Stimulated activated CD8-positive, alpha-beta memory T cell treated with anti-CD3 and anti-CD28 coated beads, Interleukin-15, amount 100 ng/mL, for 48 hours (primary cell): Measurements from ENCODE around the gene WDFY4.

Experiments used
- DNase-seq, 2 donors: peaks; one replicate each; pipeline ENCODE4 v3.0.0-alpha.2; 2020; ENCODE audit warnings: low read depth in 2 of 2

WDFY4 gene

DNA sequence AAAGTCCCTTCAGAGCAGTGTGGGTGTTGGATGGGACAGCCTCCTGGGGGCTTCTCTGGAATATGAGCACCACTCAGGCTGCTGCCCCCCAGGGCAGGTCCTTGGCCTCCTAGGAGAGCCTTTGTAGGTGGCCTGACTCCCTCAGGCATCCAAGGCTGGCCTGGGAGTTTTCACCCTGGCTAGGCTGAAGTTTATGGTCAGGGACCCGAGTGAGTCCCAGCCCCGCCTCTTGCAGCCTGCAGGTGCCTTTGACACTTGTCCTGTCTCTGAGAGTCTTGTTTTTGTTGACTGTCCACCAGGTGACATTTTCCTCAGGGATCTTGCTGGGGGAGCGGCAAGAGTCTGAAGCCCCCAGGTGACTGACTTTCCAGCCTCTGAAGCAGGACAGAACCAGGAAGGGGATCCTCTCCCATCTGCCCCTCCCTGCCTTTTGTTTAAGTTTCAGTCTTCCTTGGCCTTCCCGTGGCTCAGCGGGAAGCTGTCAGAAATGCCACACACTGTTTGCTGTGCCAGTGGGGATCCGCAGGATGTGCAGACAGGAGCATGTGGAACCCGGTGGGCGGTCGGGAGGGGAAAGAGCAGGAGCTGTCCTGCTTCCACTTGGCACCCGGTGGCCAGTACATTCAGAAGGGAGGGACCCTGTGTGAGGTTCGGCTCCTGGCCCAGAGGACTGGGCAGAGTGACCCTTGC is 195.5 kb downstream of the WDFY4 start:
- DNase-seq: no peak

- DNase-seq: no peak
These were observed 197.3 kb downstream of the WDFY4 start for GRCh38 chr10:48881937-48882336.

GRCh38 chr10:48882881-48883280 is 198.2 kb downstream of the WDFY4 start:
- DNase-seq: no peak

- no peak for DNase-seq
These were observed 199.0 kb downstream of the WDFY4 start for GRCh38 chr10:48883701-48884100.

DNA sequence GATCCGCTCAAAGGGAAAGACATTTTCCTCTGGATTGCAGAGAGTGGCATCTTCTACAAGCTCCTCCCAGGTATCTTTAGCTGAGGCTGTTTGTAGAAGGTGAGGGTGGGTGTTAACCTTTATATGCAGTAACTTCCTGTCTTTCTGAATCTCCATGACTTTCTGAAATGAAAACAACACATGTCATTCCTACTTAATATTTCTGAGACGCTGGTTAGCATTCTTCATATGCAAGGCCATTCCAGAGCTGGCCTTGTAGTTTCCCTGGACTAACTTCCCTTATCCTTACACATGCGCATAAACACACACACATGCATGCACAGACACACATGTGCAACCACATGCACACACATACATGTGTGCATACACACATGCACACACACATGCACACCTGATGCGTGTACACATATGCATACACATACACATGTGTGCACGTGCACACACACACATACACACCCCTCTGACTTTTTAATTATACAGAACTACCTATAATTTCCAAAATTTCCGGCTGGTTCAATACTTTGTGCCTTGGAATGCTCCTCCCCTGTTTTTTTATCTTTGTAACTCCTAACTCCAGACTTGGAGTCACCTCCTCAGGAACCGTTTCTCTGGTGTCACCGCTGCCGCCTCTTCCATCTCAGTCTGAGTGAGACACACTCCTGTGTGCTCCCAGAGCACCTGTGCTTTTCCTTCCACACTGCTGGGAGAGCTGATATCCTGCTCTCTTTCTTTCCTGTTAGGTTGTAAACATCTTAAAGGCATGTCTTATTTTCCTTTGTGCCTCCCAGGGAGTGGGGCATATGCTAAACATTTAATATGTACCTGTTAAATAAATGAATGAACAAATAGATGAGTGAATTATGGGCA is 199.7 kb downstream of the WDFY4 start:
- DNase-seq: no peak

GRCh38 chr10:48885376-48885775 is 200.7 kb downstream of the WDFY4 start:
- DNase-seq: no peak

- no peak for DNase-seq
These were observed 203.3 kb downstream of the WDFY4 start for GRCh38 chr10:48887982-48888381.

DNA sequence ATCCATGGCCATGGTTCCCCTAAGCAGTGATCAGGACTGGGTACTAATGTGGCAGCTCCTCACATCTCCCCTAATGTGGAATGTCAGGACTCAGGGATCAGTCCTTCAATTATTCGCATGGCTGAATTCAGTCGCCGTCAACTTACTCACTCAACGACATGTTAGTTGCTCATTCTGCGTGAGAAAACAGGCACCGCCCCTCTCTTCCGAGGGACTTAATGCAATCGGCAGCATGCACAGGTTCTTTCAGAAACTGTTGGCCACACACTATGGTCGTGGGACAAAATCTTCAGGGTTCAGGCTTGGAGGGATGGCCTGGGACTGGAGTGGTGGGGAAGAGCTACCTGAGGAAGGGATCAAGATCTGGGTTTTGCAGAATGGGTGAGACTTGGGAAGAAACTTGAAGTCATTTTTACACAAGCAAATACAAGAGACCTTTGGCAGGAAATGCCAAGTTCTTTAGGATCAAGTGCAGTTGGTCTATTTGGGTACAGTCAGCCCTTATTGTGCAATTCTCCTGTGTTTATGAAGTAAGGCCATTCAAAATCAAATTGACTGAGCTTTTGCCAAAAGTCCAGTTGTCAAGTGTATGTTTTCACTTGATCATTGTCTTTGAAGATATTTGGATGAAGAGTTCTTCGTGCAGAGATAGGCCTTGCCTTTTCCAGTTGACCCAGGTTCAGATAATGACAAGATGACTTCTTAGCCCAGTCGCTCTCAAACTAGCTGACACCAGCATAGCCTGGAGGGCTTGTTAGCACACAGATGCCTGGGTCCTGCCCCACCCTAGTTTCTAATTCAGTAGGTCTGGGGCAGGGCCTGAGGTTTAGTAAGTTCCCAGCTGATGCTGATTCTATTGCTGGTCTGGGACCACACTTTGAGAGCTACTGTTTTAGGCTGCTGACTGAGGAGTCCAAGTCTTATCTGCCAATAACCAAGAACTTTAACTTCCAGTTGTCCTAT is 206.5 kb downstream of the WDFY4 start:
- no peak for DNase-seq

GRCh38 chr10:48894911-48895802 is 210.5 kb downstream of the WDFY4 start:
- no peak for DNase-seq

- no peak for DNase-seq
These were observed 211.1 kb downstream of the WDFY4 start for GRCh38 chr10:48895803-48896195.

- DNase-seq: no peak
These were observed 212.2 kb downstream of the WDFY4 start for GRCh38 chr10:48896756-48897440.

- DNase-seq: no peak
These were observed 212.7 kb downstream of the WDFY4 start for GRCh38 chr10:48897441-48897790.

GRCh38 chr10:48898426-48898825 is 213.8 kb downstream of the WDFY4 start:
- no peak for DNase-seq

- DNase-seq: no peak
These were observed 215.1 kb downstream of the WDFY4 start for GRCh38 chr10:48899781-48900180.

DNA sequence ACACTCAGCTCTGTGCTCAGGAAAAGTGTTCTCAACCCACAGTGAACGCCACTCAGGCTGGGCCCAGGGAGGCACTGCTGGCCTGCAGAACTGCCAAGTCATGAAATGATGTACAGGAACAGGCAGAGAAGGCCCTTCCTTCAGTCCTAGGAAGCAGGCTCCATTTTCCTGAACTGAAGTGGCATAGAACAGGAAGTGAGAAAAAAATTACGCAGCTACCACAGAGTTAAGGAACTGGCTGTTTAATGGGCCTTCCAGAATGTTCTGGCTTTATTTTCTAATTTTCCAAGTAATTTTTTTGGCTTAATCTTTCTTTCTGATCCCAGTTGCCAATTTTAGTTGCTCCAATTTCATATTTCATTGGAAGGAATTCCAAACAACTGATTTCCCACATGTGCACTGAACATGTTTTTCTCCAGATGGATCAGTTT is 215.7 kb downstream of the WDFY4 start:
- DNase-seq: no peak

- DNase-seq: no peak
These were observed 216.6 kb downstream of the WDFY4 start for GRCh38 chr10:48901319-48901718.

DNA sequence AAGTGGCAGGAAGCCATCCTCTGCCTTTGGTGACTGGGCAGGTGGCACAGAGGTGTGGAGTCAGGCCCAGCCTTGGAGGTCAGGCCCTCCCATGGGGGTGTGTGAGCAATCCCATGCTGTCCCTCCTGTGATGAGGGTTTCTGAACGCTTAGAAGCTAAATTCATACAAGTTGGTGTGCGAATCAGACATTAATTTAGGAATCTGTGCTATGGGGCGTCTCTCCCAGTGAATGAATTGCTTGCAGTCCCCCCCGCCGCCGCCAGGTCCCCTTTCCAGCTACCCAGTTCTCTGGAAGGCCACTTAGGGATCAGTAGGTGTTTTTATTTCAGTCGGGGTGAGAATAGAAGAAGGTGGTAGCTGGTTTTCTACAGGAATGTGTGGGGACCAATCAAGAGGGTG is 217.4 kb downstream of the WDFY4 start:
- no peak for DNase-seq

GRCh38 chr10:48903151-48903550 is 218.5 kb downstream of the WDFY4 start:
- DNase-seq: no peak

DNA sequence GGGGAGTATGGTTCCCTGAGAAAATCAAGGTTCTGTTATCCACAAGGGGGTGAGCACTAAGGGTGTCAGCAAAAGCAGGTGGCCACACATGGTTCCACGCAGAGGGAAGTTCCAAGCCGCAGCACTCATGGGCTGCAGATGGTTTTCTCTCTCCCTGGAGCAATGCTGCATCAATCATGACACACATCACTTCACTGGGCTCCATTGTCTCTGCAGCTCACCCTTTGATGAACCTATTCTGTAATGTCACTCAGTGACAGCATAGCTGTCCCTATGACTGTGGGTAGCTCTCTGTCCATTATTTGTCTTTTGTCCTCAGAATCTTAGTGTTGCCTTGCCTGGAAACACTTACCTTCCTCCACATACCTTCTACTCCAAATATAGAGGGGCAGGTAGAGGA is 220.2 kb downstream of the WDFY4 start:
- no peak for DNase-seq

DNA sequence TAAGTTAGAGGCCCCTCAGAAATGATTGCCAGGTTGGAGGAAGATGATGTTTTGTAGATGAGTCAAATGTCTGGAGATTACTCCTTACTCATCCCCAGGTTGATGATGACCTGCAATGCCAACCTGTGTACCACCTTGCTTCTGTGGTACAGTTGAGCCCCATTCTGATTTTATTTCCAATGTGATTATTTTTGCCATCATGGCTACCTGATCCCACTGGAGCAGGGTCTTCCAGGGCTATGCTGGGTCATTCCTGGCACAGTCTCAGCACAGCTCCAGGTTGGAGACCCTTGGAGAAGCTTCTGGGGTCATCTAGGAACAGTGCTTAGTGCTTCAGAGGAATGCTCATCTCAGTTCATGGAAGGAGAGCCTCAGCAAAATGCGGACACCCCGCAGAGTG is 220.6 kb downstream of the WDFY4 start:
- DNase-seq: no peak

GRCh38 chr10:48906841-48907240 is 222.2 kb downstream of the WDFY4 start:
- no peak for DNase-seq
